Osteoblast (primary cell): Measurements from ENCODE around the gene UNC13D. TPM values are rescaled to one million over a fixed set of nuclear protein-coding genes. Genes with fewer than 3 reads are reported as not detected.
"Not testable (repeated sequence)": the region's sequence is repeated elsewhere in the genome, so short reads cannot be mapped to it uniquely, and the experiment has no call there.

ENCODE experiments used
- DNase-seq: peaks from one replicate; pipeline ENCODE4 v3.0.0; 2011; ENCODE audit warnings: low spot score, mixed read lengths; ENCODE audit not compliant: insufficient read length; ENCODE audit errors: missing footprints
- H2AFZ ChIP-seq: 2 replicates; pipeline ENCODE4 v1.6.0; 2011; ENCODE audit warnings: mild to moderate bottlenecking, low read length
- H3K27ac ChIP-seq: 2 replicates; pipeline ENCODE4 v1.5.1; 2011; ENCODE audit warnings: mild to moderate bottlenecking, low read depth, low read length, moderate library complexity
- H3K27me3 ChIP-seq: 2 replicates; pipeline ENCODE4 v1.6.0; 2012; ENCODE audit warnings: mild to moderate bottlenecking, control low read depth, inconsistent platforms, low read length, moderate library complexity; ENCODE audit not compliant: insufficient read depth
- H3K36me3 ChIP-seq: 2 replicates; pipeline ENCODE4 v1.5.1; 2011; ENCODE audit warnings: mild to moderate bottlenecking, low read length, control low read depth, moderate library complexity; ENCODE audit not compliant: insufficient read depth
- H3K4me1 ChIP-seq: 2 replicates; pipeline ENCODE4 v1.5.1; 2011; ENCODE audit warnings: mild to moderate bottlenecking, low read length, control low read depth, moderate library complexity; ENCODE audit not compliant: insufficient read depth
- H3K4me2 ChIP-seq: 2 replicates; pipeline ENCODE4 v1.6.0; 2011; ENCODE audit warnings: mild to moderate bottlenecking, low read length; ENCODE audit not compliant: insufficient read depth
- H3K4me3 ChIP-seq: fragments of 200-600 bp; sonication (generic); 3 replicates; pipeline ENCODE4 v1.5.1; 2012; ENCODE audit warnings: mild to moderate bottlenecking, low read length, inconsistent platforms; ENCODE audit not compliant: insufficient read depth
- H3K79me2 ChIP-seq: 2 replicates; pipeline ENCODE4 v1.6.0; 2012; ENCODE audit warnings: mild to moderate bottlenecking, low read length, control low read depth, inconsistent platforms; ENCODE audit not compliant: insufficient read depth
- H3K9me3 ChIP-seq: 2 replicates; pipeline ENCODE4 v1.5.1; 2011; ENCODE audit warnings: low read depth, low read length, control low read depth
- H4K20me1 ChIP-seq: 2 replicates; pipeline ENCODE4 v1.6.0; 2012; ENCODE audit warnings: mild to moderate bottlenecking, low read length, control low read depth; ENCODE audit not compliant: insufficient read depth
- CTCF ChIP-seq: IDR thresholded peaks from 2 replicates; pipeline ENCODE4 v1.5.1; 2011; ENCODE audit warnings: mild to moderate bottlenecking, low read depth, low read length, moderate library complexity; ENCODE audit errors: extremely low read depth
- total RNA-seq: library from RNA; depleted of rRNA; stranded (reverse); fragments of >200 nt; gene quantifications from 2 replicates; pipeline ENCODE4 v1.2.3, GENCODE V29; 2012

Gene UNC13D
- total RNA-seq, 1 donor = 1.1 TPM

GRCh38 chr17:75872434-75873351 is 28.5 kb upstream of the UNC13D start:
- no peaks in the 10 kb centered on the region for H3K9me3 ChIP-seq
- no peaks in the 10 kb centered on the region for H3K36me3 ChIP-seq
- H2AFZ ChIP-seq = peak overlapping the region; percentile 63
- H4K20me1 ChIP-seq = peaks cover 3% of the 10 kb centered on the region
- H3K27me3 ChIP-seq = no peaks in the 10 kb centered on the region
- TF ChIP-seq CTCF = no peak
- peak overlapping the region; percentile 16 for H3K4me3 ChIP-seq
- H3K4me2 ChIP-seq = peak overlapping the region; percentile 20
- peak; percentile 98 for DNase-seq
- peaks cover 40% of the 10 kb centered on the region for H3K4me1 ChIP-seq
- H3K79me2 ChIP-seq = no peaks in the 10 kb centered on the region
- H3K27ac ChIP-seq = peak overlapping the region; percentile 80

DNA sequence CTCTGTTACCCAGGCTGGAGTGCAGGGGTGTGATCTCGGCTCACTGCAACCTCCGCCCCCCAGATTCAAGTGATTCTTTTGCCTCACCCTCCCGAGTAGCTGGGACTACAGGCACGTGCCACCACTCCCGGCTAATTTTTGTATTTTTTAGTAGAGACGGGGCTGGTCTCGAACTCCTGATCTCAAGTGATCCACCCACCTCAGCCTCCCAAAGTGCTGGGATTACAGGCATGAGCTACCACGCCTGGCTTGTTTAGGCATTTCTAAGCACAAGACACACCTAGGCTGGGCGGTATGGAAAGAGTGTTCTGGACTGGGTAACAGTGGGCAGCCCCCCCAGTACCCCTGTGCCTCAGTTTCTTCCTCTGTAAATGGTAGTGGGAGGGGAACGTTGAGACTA is 26.0 kb upstream of the UNC13D start:
- H2AFZ ChIP-seq, H3K4me2 ChIP-seq, H3K27ac ChIP-seq: not testable (repeated sequence)

GRCh38 chr17:75869282-75870141 is 25.3 kb upstream of the UNC13D start:
- H3K36me3 ChIP-seq = no peaks in the 10 kb centered on the region
- H4K20me1 ChIP-seq = no peaks in the 10 kb centered on the region
- H3K27ac ChIP-seq = peak overlapping the region; percentile 45
- H3K27me3 ChIP-seq = no peaks in the 10 kb centered on the region
- DNase-seq = peak; percentile 95
- TF ChIP-seq CTCF = no peak
- peak overlapping the region; percentile 7 for H3K4me2 ChIP-seq
- no peaks in the 10 kb centered on the region for H3K9me3 ChIP-seq
- no peaks in the 10 kb centered on the region for H3K79me2 ChIP-seq
- peaks cover 17% of the 10 kb centered on the region for H3K4me1 ChIP-seq
- H3K4me3 ChIP-seq = no peak overlapping the region
- H2AFZ ChIP-seq = peak overlapping the region; percentile 88

More for the DNA sequence above, 26.0 kb upstream of the UNC13D start:
- not testable (repeated sequence) for H4K20me1 ChIP-seq, H3K4me3 ChIP-seq, H3K27me3 ChIP-seq, H3K79me2 ChIP-seq, H3K9me3 ChIP-seq, H3K36me3 ChIP-seq
- peak; percentile 15 for DNase-seq
- peaks cover 17% of the 10 kb centered on the region for H3K4me1 ChIP-seq

DNA sequence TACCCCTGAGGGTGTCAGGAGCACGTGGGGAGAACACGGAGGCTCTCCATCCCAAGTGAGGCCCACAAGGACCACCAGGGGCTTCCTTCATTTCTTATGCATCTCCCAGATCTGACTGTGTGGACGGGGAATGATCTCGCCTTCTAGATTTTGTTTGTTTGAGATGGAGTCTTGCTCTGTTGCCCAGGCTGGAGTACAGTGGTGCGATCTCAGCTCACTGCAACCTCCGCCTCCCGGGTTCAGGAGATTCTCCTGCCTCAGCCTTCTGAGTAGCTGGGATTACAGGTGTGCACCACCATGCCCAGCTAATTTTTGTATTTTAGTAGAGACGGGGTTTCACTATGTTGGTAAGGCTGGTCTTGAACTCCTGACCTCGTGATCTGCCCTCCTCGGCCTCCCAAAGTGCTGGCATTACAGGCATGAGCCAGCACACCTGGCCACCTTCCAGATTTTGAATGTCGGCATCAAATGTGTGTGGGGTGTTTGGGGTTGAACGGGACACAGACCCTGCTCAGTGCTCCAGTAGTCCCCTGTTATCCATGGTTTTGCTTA is 24.6 kb upstream of the UNC13D start:
- peak; percentile 26 for DNase-seq
- not testable (repeated sequence) for H3K4me2 ChIP-seq, H3K9me3 ChIP-seq, H3K27me3 ChIP-seq, H3K4me3 ChIP-seq, H3K27ac ChIP-seq, H4K20me1 ChIP-seq, H3K79me2 ChIP-seq, H3K36me3 ChIP-seq
- Histone ChIP-seq H2AFZ (peak overlapping the region; percentile 88), H3K4me1 (peaks cover 17% of the 10 kb centered on the region)

- not testable (repeated sequence) for H3K27me3 ChIP-seq, H3K9me3 ChIP-seq, H4K20me1 ChIP-seq, H3K4me2 ChIP-seq, H3K27ac ChIP-seq, H3K4me3 ChIP-seq, H2AFZ ChIP-seq, H3K79me2 ChIP-seq, H3K36me3 ChIP-seq, H3K4me1 ChIP-seq
- DNase-seq = peak; percentile 43
Measured at GRCh38 chr17:75865404-75866188, 21.4 kb upstream of the UNC13D start.

- H2AFZ ChIP-seq = peak overlapping the region; percentile 57
- H3K4me2 ChIP-seq, DNase-seq, H3K4me1 ChIP-seq, H3K79me2 ChIP-seq, H3K27ac ChIP-seq, H3K36me3 ChIP-seq, H4K20me1 ChIP-seq, H3K9me3 ChIP-seq, H3K4me3 ChIP-seq, H3K27me3 ChIP-seq: not testable (repeated sequence)
Measured at GRCh38 chr17:75864887-75865286, 20.7 kb upstream of the UNC13D start.
